BJ (cell line): Measurements from ENCODE around the gene RETREG3. TPM values are rescaled to one million over a fixed set of nuclear protein-coding genes. Genes with fewer than 3 reads are reported as not detected.

Experiments used
- CTCF ChIA-PET: fragments of 350-600 bp; formaldehyde crosslinking; extraction: SDS; loops from one replicate; lab custom pipeline; 2021; ENCODE audit warnings: antibody characterized with exemption, inconsistent platforms; lab: Yijun Ruan, JAX
- POLR2A ChIA-PET: fragments of 300-600 bp; sonication (Branson Sonifier 250); formaldehyde crosslinking; extraction: SDS; loops from one replicate; lab custom pipeline; 2021; ENCODE audit warnings: antibody characterized with exemption; lab: Charles Lee
- DNase-seq: peaks from one replicate; pipeline ENCODE4 v3.0.0-alpha.2; 2011; ENCODE audit warnings: low read depth
- H3K27me3 ChIP-seq: 2 replicates; pipeline ENCODE4 v1.6.0; 2011; ENCODE audit warnings: low read length; ENCODE audit not compliant: control insufficient read depth, insufficient read depth
- H3K36me3 ChIP-seq: 2 replicates; pipeline ENCODE4 v1.5.1; 2011; ENCODE audit warnings: low read length; ENCODE audit not compliant: control insufficient read depth, insufficient read depth
- H3K4me3 ChIP-seq: 2 replicates; pipeline ENCODE4 v1.5.1; 2011; ENCODE audit warnings: low read depth, mild to moderate bottlenecking, control low read depth, low read length
- CTCF ChIP-seq: IDR thresholded peaks from 2 replicates; pipeline ENCODE4 v1.5.1; 2011; ENCODE audit warnings: low read depth, mild to moderate bottlenecking, control low read depth, inconsistent platforms, low read length, moderate library complexity; ENCODE audit not compliant: insufficient read depth
- polyA plus RNA-seq: library from polyadenylated mRNA; depleted of rRNA; stranded (reverse); fragments of >200 nt; gene quantifications from 2 replicates; pipeline ENCODE4 v1.2.3, GENCODE V29; 2011

RETREG3 gene
- polyA plus RNA-seq, 1 experiment = 54.4 TPM

GRCh38 chr17:42651392-42651791 lies 42.2 kb upstream of the RETREG3 start:
- ChIA-PET POLR2A (no interaction called here), CTCF (interaction anchor here (0.7 kb wide), 1 partner anchor 28 kb away, joined by 3 read pairs; no protein-coding TSS in a partner anchor)
- TF ChIP-seq CTCF = no peak
- Histone ChIP-seq H3K27me3 (no peaks in the 10 kb centered on the region), H3K4me3 (no peak overlapping the region), H3K36me3 (no peaks in the 10 kb centered on the region)
- DNase-seq = no peak

GRCh38 chr17:42647778-42648177 lies 38.6 kb upstream of the RETREG3 start:
- Histone ChIP-seq H3K36me3 (no peaks in the 10 kb centered on the region), H3K27me3 (no peaks in the 10 kb centered on the region), H3K4me3 (no peak overlapping the region)
- ChIA-PET POLR2A (no interaction called here), CTCF (no interaction called here)
- no peak for DNase-seq
- no peak for TF ChIP-seq CTCF

GRCh38 chr17:42642336-42642735 lies 33.2 kb upstream of the RETREG3 start:
- POLR2A ChIA-PET = no interaction called here

GRCh38 chr17:42640121-42640520 lies 30.9 kb upstream of the RETREG3 start:
- Histone ChIP-seq H3K36me3 (no peaks in the 10 kb centered on the region), H3K4me3 (no peak overlapping the region), H3K27me3 (peaks cover 4% of the 10 kb centered on the region; the same call in 1 of the 2 replicates)
- no peak for DNase-seq
- CTCF ChIA-PET = no interaction called here
- POLR2A ChIA-PET = no interaction called here
- TF ChIP-seq CTCF = no peak

More at GRCh38 chr17:42642336-42642735, 33.2 kb upstream of the RETREG3 start:
- CTCF ChIA-PET = no interaction called here
- peaks cover 4% of the 10 kb centered on the region; the same call in 1 of the 2 replicates for H3K27me3 ChIP-seq
- no peak for DNase-seq
- H3K4me3 ChIP-seq = no peak overlapping the region
- no peaks in the 10 kb centered on the region for H3K36me3 ChIP-seq
- no peak for TF ChIP-seq CTCF

GRCh38 chr17:42639525-42640113 lies 30.4 kb upstream of the RETREG3 start:
- Histone ChIP-seq H3K4me3 (no peak overlapping the region), H3K36me3 (no peaks in the 10 kb centered on the region), H3K27me3 (peaks cover 4% of the 10 kb centered on the region; the same call in 1 of the 2 replicates)
- CTCF ChIA-PET = no interaction called here
- POLR2A ChIA-PET = no interaction called here
- no peak for TF ChIP-seq CTCF
- DNase-seq = no peak
